Endothelial cell of hepatic sinusoid (primary cell): ENCODE measurements around the gene LGALS9B.
"Not testable (repeated sequence)": the region's sequence is repeated elsewhere in the genome, so short reads cannot be mapped to it uniquely, and the experiment has no call there.

Experiments used
- in situ Hi-C: cut with HindIII; loops from 2 replicates; pipeline ENCODE4 v1.10.0; 2017; ENCODE audit warnings: low sequenced_read_pairs

Gene LGALS9B

DNA sequence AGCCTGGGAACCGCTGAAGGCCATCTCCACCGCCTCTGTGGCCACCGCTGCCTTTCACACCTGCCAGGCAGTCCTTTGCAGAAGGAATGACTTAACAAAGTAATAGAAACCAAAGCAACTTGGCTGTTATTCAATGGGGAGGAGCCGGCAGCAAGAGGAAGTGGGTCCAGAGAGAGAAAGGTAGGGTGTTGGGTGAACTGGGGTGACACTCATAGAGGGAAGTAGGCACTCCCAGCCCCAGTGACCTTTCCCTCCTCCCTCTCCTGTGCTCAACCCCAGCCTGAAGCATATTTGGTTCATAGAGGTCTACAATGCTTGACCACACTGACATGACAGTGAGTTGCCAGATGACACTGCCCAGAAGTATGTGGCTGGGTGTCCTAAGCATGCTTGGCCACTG lies at the start of gene LGALS9B:
Gene LGALS9B, minus strand, starts transcription at position 93 of the 400 bp plus-strand sequence. Its CDS starts 69 bp downstream, at position 24.
- in situ Hi-C loops: not testable (repeated sequence)

DNA sequence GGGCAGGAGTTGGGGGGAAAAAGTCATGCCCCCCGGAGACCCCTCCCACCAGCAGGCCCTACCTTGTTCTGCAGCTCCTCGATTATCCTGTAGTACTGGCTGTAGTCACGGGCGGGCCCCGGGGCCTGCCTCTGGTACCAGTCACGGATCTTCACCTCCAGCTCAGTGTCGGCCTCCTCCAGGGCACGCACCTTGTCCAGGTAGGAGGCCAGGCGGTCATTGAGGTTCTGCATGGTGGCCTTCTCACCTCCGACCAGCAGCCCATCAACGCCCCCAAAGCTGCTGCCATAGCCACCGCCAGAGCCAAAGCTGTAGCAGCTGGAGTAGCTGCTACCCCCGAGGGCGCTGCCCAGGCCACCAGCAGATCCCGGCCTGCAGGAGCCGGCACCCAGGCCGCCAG lies 49.6 kb upstream of the LGALS9B start:
- in situ Hi-C loops: not testable (repeated sequence)

DNA sequence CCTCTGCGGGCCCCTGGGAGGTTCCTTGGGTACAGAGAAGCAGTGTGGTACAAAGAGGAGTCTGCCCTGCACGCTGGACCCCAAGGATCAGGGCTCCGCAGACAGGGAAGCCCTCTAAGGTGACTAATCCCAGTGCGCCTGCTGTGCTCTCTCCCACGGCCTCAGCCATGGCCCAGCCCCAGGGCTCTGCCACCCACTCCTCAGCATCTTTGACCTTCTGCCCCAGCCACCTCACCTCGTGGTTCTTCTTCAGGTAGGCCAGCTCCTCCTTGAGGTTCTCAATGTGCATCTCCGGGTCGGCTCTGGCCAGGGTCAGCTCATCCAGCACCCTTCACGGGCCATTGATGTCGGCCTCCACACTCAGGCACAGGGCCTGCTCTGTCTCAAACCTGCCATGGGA lies 47.8 kb upstream of the LGALS9B start:
- in situ Hi-C loops: not testable (repeated sequence)

DNA sequence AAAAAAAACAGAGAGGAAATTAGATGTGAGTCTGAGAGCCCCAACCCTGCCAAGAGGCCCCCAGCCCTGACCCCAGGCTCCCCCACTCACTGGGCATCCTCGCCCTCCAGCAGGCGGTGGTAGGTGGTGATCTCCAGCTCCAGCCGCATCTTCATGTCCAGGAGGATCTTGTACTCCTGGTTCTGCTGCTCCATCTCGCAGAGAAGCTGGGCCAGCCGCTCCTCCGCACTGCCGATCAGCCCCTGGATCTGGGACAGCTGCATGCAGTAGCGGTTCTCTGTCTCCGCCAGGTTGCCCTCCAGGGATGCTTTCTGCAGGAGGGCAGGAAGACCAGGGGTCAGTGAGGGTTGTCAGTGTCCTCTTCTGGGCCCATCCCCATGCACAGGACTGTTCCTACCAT lies 46.2 kb upstream of the LGALS9B start:
- in situ Hi-C loops: not testable (repeated sequence)

DNA sequence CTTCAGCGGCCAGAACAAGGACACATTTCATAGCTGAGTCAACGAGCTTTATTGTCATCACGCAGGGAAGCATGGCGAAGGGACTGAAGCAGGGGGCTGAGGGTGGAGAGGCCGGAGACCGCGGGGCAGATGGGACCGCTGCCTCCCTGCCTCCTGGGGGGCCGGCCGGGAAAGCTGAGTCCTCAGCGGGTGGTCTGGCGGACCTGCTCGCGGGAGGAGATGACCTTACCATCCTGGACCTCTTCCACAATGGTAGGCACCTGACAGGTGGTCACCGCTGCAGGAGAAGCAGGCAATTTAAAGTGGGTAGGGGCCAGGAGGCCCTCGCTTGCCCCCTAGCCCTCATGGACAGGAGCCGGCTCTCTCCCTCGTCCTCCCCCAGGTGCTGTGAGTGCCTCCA lies 45.0 kb upstream of the LGALS9B start:
- in situ Hi-C loops: not testable (repeated sequence)

DNA sequence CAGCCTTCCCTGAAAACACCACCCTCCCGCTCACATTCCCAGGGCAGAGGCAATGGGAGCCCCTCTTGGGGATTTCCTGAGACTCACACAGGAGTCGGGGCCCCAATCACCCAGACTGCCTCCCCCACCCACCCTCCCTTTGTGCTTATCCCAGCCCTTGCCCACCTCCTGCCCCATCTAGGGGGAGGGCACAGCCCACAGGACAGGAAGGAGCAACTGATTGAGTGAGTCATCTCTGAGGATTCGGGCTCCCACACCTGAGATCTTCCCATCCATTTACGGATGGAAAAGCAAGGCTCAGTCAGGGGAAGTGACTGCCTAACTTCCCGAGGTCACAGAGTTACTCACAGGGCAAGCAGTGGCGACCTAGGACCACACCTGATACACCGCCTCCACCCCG lies 44.4 kb upstream of the LGALS9B start:
- in situ Hi-C loops: not testable (repeated sequence)

DNA sequence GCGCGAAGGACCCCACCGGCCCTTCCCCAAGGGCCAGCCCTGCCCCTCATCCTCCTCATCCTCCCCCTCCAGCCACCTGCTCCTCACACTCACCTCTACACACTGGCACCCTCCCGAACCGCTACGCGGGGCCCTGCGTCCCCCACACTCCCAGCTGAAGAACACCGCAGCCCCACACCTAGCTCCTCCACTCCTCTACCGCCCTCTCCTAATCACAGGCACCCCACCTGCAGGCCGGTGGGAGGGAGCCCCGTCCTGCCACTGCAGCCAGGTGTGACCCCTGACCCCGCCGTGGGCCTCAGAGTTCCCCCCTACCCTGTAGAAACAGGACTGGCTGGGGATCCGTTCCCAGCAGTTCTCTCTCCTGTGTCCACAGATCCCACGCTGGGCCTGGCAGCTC lies 38.0 kb upstream of the LGALS9B start:
- in situ Hi-C loops: not testable (repeated sequence)

DNA sequence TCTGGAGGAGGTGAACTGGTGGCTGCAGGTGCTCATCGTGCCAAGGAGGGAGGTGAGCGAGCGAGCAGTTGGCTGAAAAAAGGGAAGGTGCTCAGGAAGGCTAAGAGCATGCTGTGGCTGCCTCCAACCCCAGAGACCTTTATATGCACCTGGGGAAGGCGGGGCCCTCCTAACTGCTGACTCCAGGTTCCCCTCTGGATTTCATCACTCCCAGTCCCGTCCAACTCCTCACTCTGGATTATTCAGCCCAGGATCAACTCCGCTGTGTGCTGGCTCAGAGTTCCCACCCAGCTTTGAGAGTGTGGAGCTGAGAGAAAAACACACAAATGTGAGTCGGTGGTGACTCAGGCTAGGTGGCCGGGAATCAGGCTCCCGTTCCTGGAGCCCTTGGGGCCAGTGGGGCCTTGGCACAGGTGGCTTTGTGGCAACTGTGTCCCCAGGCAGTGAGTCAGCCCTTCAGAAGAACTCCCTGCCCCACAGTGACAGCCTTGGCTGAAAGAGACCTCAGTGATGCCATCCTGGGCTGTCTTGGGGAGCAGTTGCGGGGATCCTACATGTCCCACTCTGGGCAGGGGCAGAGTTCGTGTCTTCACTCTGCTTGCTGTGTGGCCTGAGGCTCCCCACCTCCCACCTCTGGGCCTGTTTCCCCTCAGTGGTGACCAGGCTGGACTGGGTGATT lies 37.2 kb upstream of the LGALS9B start:
- in situ Hi-C loops: not testable (repeated sequence)

DNA sequence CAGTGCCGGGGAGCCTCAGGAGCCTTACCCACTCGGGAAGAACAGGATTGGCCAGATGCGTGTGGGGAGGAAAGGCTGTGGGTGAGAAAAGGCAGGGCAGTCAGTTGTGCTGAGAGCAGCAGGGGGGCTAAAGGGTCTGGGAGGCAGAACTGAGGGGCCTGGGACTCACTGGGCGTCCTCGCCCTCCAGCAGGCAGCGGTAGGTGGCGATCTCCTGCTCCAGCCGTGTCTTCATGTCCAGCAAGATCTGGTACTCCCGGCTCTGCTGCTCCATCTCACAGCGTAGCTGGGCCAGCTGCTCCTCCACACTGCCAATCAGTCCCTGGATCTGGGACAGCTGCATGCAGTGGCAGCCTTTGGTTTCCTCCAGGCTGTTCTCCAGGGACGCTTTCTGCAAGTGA lies 34.6 kb upstream of the LGALS9B start:
- in situ Hi-C loops: not testable (repeated sequence)

DNA sequence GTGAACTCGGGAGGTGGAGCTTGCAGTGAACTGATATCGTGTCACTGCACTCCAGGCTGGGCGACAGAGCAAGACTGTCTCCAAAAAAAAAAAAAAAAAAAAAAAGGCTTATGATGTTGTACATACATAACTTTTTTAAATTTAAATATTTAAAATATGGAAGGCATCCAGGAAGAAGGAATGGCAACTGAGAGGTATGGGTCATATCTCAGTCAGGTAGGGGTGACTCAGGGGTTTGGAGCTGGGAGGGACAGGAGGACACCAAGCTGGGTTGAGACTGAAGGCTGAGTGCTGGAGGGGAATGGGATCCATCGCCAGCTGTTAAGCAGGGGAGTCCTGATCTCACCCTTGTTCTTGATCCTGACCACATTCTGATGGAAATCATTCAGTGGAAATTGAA lies 33.0 kb upstream of the LGALS9B start:
- in situ Hi-C loops: not testable (repeated sequence)

DNA sequence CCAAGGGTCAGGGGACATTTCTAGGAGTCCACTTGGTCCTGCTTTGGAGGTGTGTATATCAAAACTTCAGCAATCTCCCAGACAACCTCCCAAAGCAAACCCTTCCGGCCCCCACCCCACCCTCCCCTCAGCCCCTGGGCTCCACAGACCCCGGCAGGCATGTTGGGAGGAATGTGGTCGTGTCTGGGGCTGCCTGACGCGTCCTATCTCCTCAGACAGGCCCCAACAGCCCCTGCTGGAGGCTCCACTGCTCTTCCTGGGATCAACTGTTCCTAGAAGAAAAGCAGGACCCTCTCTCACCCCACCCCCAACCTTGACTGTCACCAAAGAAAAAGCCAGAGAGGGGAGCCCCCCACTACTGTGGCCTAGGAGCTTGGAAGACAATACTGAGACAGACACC lies 28.1 kb upstream of the LGALS9B start:
- in situ Hi-C loops: not testable (repeated sequence)

DNA sequence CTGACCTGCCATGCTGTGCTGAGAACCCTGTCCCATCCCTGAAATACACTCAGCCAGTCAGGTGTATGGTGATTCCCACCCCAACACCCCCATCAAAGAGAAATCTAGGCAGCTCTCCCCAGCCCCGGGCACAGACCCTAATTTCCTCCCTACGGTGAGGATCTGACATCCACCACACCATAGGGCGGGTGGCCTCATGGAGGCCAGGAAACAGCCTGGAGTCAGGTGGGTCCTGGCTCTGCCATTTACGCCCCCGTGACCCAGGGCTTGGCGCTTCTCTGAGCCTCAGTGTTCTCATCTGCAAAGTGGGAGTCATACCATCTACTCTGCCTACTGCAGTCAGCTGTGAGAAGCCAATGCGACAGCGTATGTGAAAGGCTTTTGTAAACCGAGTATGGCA lies 27.4 kb upstream of the LGALS9B start:
- in situ Hi-C loops: not testable (repeated sequence)

DNA sequence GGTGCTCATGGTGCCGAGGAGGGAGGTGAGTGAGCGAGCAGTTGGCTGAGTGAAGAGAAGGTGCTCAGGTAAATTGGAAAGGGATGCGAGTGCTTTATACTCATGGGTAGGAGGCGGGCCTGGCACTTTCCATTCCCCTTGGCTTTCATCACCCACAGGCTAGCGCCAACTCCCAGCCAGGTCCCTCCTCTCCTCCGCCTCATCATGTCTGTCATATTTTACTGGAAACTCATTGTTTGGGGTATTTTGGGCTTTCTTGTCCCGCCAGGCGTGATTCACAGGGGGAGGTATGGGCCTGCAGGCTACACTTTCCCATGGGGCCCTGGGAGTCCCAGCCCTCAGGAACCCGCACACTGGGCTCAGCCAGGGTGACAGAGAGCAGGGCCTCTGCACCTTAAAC lies 26.8 kb upstream of the LGALS9B start:
- in situ Hi-C loops: not testable (repeated sequence)

DNA sequence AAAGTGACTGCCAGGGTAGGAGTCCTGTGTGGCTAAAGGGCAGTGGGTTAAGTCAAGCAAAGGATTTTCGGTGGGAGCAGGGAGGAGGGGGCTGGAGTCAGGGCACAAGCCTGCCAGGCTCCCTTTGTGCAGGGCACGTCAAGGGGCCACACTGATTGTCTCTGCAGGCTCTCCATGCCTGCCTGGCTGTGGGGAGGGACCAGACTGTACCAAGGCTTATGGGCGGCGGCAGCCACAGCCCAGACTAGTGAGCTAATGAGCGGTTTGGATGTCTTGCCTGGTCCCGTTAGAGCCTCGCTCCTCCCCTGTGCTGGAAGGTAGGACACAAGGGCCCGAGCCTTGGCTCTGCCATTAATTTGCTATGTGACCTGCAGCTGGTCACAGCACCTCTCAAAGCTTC lies 25.6 kb upstream of the LGALS9B start:
- in situ Hi-C loops: not testable (repeated sequence)

DNA sequence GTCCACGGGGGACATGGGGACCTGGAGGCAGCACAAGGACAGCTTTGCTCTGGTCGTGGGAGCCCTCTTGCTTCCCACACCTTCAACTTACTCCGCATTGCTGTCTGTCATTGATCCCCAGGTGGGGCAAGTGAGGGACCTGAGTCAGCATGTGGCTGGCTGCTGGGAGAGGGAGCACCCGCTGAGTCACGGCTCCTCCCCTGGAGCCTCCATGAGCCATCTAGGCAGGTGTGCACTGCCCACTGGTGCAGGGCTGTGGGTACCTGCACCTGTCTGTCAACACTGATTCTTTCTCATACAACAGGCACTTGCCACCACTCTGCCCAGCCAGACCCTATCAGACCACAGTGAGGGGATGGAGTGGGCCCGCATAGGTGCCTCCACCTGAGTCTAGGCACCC lies 24.8 kb upstream of the LGALS9B start:
- in situ Hi-C loops: not testable (repeated sequence)

DNA sequence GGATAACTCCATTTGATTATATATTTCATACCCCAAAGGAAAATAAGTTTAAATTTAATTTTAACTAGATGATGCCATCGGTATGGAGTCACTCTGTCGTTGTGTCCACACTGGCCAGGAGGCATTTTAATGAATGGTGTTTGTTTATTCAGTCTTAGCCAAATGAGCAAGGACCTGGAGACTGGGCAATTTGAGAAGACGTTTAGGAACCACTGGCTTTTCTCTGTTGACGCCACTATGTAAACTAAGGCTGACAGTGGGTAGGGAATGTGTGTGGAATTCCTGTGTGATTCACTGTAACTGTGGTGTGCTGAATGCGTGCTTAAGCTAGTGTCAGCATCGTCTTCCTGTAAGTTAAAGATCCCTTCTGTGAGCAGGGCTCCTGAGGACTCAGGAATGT lies 17.6 kb upstream of the LGALS9B start:
- in situ Hi-C loops: not testable (repeated sequence)

DNA sequence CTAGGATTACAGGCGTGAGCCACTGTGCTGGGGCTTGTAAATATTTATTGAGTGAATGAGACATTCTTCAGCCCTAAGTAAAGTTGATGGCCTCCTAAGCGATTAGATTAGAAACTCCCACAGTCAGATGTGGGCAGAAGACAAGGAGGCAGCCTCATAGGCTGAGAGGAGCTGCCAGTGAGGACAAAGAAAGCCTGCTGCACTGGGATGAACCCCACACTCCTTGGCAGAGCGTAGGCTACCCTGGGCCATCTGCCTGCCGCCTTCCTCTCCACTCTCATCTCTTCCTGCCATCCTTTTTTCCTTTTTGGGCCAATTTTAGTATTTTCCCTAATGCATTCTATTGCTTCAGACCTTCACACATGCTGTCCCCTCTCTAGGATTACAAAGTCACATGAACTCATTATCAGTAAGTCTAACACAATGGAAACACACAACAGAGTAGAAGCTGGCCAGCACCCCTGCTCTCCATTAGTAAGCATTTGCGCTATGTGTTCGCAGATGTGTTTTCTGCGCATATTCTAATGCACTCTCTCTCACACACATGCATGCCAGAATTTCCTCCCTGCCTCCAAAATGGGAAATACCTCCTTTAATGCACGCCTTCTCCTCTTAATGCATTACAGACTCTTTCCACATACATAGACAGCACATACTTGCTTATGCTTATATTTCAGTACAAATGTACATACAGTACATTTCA lies 12.7 kb upstream of the LGALS9B start:
- in situ Hi-C loops: not testable (repeated sequence)

DNA sequence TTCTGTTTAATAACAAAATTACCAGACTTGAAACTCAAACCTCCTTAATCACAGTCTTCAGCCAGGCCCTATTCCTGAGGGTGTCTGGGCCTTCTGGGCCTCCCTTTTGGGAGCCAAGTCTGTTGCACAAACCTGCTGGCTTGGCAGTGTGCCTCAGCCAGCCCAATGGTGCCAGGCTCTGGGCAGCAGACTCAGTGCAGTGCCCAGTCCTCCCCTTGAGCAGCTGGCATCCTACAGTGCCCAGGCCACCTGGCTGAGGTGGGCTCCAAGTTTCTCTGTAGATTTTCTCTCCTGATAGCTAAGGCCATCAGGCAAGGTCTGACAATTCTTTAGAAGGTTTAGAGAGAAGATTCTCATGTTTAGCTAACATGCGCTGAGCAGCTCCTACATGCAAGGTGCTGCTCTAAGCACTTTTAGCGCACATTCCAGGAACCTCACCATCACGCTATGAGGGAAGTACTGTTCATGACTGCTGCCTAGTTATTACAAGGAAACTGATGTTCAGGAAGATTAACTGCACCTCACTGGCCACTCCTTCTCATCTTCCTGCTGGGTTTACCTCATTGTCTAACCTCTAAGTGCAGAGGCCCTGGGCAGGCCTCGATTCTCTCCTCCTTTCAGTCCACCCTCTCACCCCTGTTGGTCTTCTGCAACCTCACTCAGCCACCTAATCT lies 10.2 kb upstream of the LGALS9B start:
- in situ Hi-C loops: not testable (repeated sequence)

DNA sequence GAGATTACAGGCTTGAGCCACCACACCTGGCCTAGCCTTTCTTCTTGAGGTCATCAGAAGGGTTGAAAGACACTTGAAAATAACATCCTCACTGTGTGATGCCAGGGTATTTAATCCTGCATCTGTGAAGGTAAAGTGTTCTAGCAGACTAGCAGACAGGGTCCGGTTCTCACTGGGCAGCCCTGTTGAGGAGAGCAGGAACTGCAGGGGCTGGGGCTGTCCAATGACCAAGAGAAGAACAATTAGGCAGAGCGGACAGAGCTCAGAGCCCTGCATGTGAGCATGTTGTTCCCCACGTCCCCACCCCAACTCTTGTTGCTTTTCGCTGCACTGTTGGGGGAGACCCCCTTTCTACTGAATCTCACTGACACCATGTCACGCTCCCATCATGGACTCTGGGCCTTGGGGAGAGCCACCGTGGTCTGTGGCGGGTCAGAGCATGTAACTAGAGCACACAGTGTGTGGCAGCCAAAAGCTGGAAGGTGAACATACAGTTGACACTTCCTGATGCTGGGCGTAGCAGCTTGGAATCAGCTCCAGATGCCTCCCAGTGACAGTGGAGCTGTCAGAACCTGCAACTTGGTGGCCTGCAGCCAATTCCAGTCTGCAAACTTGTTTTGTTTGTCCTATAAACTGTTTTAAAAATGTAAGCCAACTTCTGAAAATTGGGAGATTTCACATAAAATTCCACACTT lies 7.9 kb upstream of the LGALS9B start:
- in situ Hi-C loops: not testable (repeated sequence)

DNA sequence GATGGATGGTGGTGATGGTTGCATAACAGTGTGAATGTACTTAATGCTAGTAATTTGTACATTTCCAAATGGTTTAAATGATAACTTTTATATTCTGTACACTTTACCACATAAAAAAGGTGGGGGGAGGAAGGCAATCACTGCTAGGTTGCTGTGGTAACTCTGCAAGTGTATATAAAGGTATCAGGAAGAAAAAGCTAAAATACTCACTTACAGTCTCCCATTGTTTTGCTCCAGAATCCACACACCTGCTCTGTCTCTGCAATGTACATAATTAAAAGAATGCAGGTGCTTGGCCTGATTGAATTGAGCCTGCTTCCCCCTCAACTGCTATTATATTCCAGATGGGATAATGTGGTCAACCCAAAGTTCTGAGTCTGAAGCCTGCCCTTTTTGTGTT lies 6.7 kb upstream of the LGALS9B start:
- in situ Hi-C loops: not testable (repeated sequence)

DNA sequence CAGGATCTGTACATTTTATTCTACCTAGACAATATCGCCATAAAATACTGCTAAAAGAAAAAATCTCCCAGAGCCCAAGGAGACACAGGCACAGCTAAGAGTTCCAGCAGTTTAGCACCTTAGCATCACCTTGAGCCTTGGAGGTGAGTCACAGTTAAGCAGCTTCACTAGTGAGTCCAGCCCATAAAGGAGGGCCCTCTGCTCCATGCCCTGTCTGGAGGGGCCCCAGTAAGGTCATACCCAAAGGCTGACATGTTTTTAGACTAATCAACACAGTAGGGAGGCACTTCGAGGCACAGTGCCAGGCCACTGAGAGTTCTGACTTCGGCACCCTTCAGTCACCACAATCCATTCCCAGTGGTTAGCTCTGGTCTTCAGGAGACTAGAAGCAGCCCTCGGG lies 2.6 kb upstream of the LGALS9B start:
- in situ Hi-C loops: not testable (repeated sequence)
